HepG2 (cell line): ENCODE measurements around the gene SMTNL1. TPM values are rescaled to one million over a fixed set of nuclear protein-coding genes. Genes with fewer than 3 reads are reported as not detected.

ENCODE experiments used
- ATAC-seq: fragments of 200-7000 bp; cut with Tn5 transposase; 3 replicates; pipeline ENCODE4 v1.9.1; 2020; ENCODE audit warnings: mild to moderate bottlenecking, moderate library complexity
- BruUV-seq: library from RNA; stranded (reverse); fragments of 400-500 nt; replicated peaks from 2 replicates; lab custom pipeline; 2021; lab: Mats Ljungman, UMichigan
- CTCF ChIA-PET: fragments of 300-600 bp; formaldehyde crosslinking; extraction: SDS; loops from one replicate; lab custom pipeline; 2021; ENCODE audit warnings: low total read pairs, inconsistent platforms, low intra/inter-chr PET ratio; lab: Yijun Ruan, JAX
- POLR2A ChIA-PET: fragments of 350-600 bp; sonication (Branson Sonifier 250); formaldehyde crosslinking; loops from one replicate; lab custom pipeline; 2020; ENCODE audit warnings: antibody characterized with exemption, inconsistent platforms; lab: Yijun Ruan, JAX
- DNase-seq: peaks from one replicate; pipeline ENCODE4 v3.0.0-alpha.2; 2015; ENCODE audit warnings: low spot score
- FAIRE-seq: peaks from 3 replicates; lab custom pipeline; 2011; peaks lifted over from hg19 to GRCh38; lab: Jason Lieb, UNC
- H2AFZ ChIP-seq: one replicate; pipeline ENCODE4 v1.6.1; 2011; ENCODE audit warnings: low read length, inconsistent platforms
- H3K27ac ChIP-seq: fragments of 300-600 bp; 3 replicates; pipeline ENCODE4 v1.8.0; 2011; ENCODE audit warnings: mixed run types, mild to moderate bottlenecking, mixed read lengths, low read length, inconsistent platforms; ENCODE audit not compliant: insufficient read depth; ENCODE audit errors: extremely low read length
- H3K27me3 ChIP-seq, 2 experiments: fragments of 200-600 bp in 1 of 2; 2 replicates in 1 of 2; 3 replicates in 1 of 2; pipeline versions ENCODE4 v1.6.0 to v1.8.0; 2011; ENCODE audit warnings: low read length in 2 of 2, mild to moderate bottlenecking in 2 of 2, moderate library complexity in 2 of 2, inconsistent platforms in 1 of 2; ENCODE audit not compliant: insufficient read depth in 2 of 2, control insufficient read depth in 1 of 2
- H3K36me3 ChIP-seq, 2 experiments: fragments of 200-600 bp in 1 of 2; replicated peaks in 1 of 2; 2 replicates in 1 of 2; 3 replicates in 1 of 2; pipeline versions ENCODE4 v1.5.1 to v1.8.0; 2011; ENCODE audit warnings: low read length in 2 of 2, inconsistent platforms in 1 of 2; ENCODE audit not compliant: insufficient read depth in 2 of 2, control insufficient read depth in 1 of 2
- H3K4me1 ChIP-seq: 2 replicates; pipeline ENCODE4 v1.5.1; 2012; ENCODE audit warnings: low read length, inconsistent platforms; ENCODE audit not compliant: insufficient read depth
- H3K4me2 ChIP-seq: 2 replicates; pipeline ENCODE4 v1.6.0; 2011; ENCODE audit warnings: low read depth, low read length, inconsistent platforms
- H3K4me3 ChIP-seq, 3 experiments: fragments of 200-600 bp in 1 of 3; sonication (generic), shearing (Covaris generic) in 1 of 3; replicated peaks in 1 of 3; 2 replicates each; pipeline ENCODE4 v1.5.1; 2011 to 2016; ENCODE audit warnings: low read length in 3 of 3, inconsistent platforms in 2 of 3, low read depth in 2 of 3, mild to moderate bottlenecking in 2 of 3, control low read depth in 1 of 3, mixed read lengths in 1 of 3; ENCODE audit not compliant: insufficient read depth in 1 of 3
- H3K79me2 ChIP-seq: one replicate; pipeline ENCODE4 v1.6.1; 2011; ENCODE audit warnings: low read length, inconsistent platforms; ENCODE audit not compliant: insufficient read depth
- H3K9ac ChIP-seq: 2 replicates; pipeline ENCODE4 v1.6.0; 2011; ENCODE audit warnings: mild to moderate bottlenecking, low read depth, low read length, inconsistent platforms; ENCODE audit not compliant: insufficient read depth
- H3K9me3 ChIP-seq: 2 replicates; pipeline ENCODE4 v1.5.1; 2012; ENCODE audit warnings: mild to moderate bottlenecking, low read length
- H4K20me1 ChIP-seq: 2 replicates; pipeline ENCODE4 v1.6.0; 2011; ENCODE audit warnings: inconsistent platforms, mild to moderate bottlenecking, low read length, moderate library complexity; ENCODE audit not compliant: insufficient read depth
- CEBPB ChIP-seq: IDR thresholded peaks from 2 replicates; pipeline ENCODE4 v1.6.1; 2011; ENCODE audit warnings: low read depth, low read length, improper control_type of control experiment, borderline replicate concordance
- CEBPG ChIP-seq: IDR thresholded peaks from 2 replicates; pipeline ENCODE4 v1.6.1; 2016
- CERS6 ChIP-seq: sonication (generic); formaldehyde crosslinking; IDR thresholded peaks from 2 replicates; pipeline ENCODE4 v1.5.0; 2020; ENCODE audit warnings: missing genetic modification reagents
- GLI4 ChIP-seq: sonication (generic); formaldehyde crosslinking; IDR thresholded peaks from 2 replicates; pipeline ENCODE4 v1.5.1; 2020; ENCODE audit warnings: missing genetic modification reagents, mild to moderate bottlenecking, moderate library complexity, borderline replicate concordance
- GPBP1L1 ChIP-seq: sonication (generic); formaldehyde crosslinking; IDR thresholded peaks from 2 replicates; pipeline ENCODE4 v1.5.0; 2020; ENCODE audit warnings: mild to moderate bottlenecking, missing genetic modification reagents
- NCOR1 ChIP-seq: fragments of 200-600 bp; sonication (generic); IDR thresholded peaks from 2 replicates; pipeline ENCODE4 v1.7.0; 2017; ENCODE audit warnings: antibody characterized with exemption, low read length, borderline replicate concordance
- RARA ChIP-seq: IDR thresholded peaks from 2 replicates; pipeline ENCODE4 v1.6.1; 2016; ENCODE audit warnings: missing genetic modification reagents, missing compliant biosample characterization
- RFX1 ChIP-seq: fragments of 450-650 bp; IDR thresholded peaks from 2 replicates; pipeline ENCODE4 v1.6.1; 2017
- SCMH1 ChIP-seq: sonication (generic); formaldehyde crosslinking; IDR thresholded peaks from 2 replicates; pipeline ENCODE4 v1.9.0; 2021; ENCODE audit warnings: missing genetic modification reagents, mild to moderate bottlenecking, borderline replicate concordance
- ZGPAT ChIP-seq: IDR thresholded peaks from 2 replicates; pipeline ENCODE4 v1.6.1; 2016; ENCODE audit warnings: mild to moderate bottlenecking
- ZNF225 ChIP-seq: sonication (generic); formaldehyde crosslinking; IDR thresholded peaks from 2 replicates; pipeline ENCODE4 v1.4.0; 2020; ENCODE audit warnings: mild to moderate bottlenecking, missing genetic modification reagents
- ZNF251 ChIP-seq: sonication (generic); formaldehyde crosslinking; IDR thresholded peaks from 2 replicates; pipeline ENCODE4 v1.9.0; 2021; ENCODE audit warnings: mild to moderate bottlenecking, missing genetic modification reagents
- ZNF432 ChIP-seq: sonication (generic); formaldehyde crosslinking; IDR thresholded peaks from 2 replicates; pipeline ENCODE4 v1.5.0; 2020; ENCODE audit warnings: missing genetic modification reagents, mild to moderate bottlenecking, borderline replicate concordance
- ZNF572 ChIP-seq: sonication (generic); formaldehyde crosslinking; IDR thresholded peaks from 2 replicates; pipeline ENCODE4 v1.5.1; 2020; ENCODE audit warnings: mild to moderate bottlenecking, missing genetic modification reagents
- ZSCAN31 ChIP-seq: sonication (generic); formaldehyde crosslinking; IDR thresholded peaks from 2 replicates; pipeline ENCODE4 v1.5.0; 2020; ENCODE audit warnings: low read depth, mild to moderate bottlenecking, missing genetic modification reagents
- WGBS: methylation state at CpG from one replicate; pipeline ENCODE4 v1.1.6; 2017; ENCODE audit warnings: low lambda C conversion rate; 5-methylcytosine and 5-hydroxymethylcytosine counted together
- in situ Hi-C: cut with HindIII; loops from 2 replicates; pipeline ENCODE4 v1.10.0; 2017; ENCODE audit warnings: low pct_unique_long_range_greater_than_20kb; ENCODE audit not compliant: extremely low pct_ligation_motif_present
- intact Hi-C: fragments of 100-400 bp; cut with micrococcal nuclease; formaldehyde crosslinking; loops from one replicate; pipeline ENCODE4 v1.10.0; 2022; ENCODE audit not compliant: unreplicated experiment
- polyA plus RNA-seq, 8 experiments: library from polyadenylated mRNA; depleted of rRNA in 3 of 8; stranded (reverse) in 7 of 8; unstranded in 1 of 8; fragments of >200 nt; fragmentation: Illumina TruSeq in 4 of 8; extraction: Trizol in 4 of 8; gene quantifications; 2 replicates each; pipeline versions ENCODE4 v1.2.1 to v1.2.3, GENCODE V29; 2011 to 2016; ENCODE audit warnings: low read depth in 4 of 8, missing spikeins in 1 of 8, mixed read lengths in 1 of 8; ENCODE audit not compliant: insufficient read depth in 1 of 8
- total RNA-seq, 5 experiments: library from RNA; depleted of rRNA; stranded (reverse); fragments of >200 nt; fragmentation: Illumina TruSeq; extraction: Trizol; gene quantifications; 2 replicates each; pipeline ENCODE4 v1.2.3, GENCODE V29; 2016; ENCODE audit warnings: low read depth in 1 of 5

SMTNL1 gene
- total and polyA plus RNA-seq, 2 of the 13 experiments (the other 11 are each of a cell fraction or from before 2014, with no cell fraction given) = 0.04 TPM; not detected in 1

GRCh38 chr11:57586711-57587245 is 49.4 kb downstream of the SMTNL1 start:
- DNase-seq (no peak), ATAC-seq (no peak), FAIRE-seq (no peak)
- no peak overlapping the region for H3K27ac ChIP-seq
- H3K9me3 ChIP-seq = no peaks in the 10 kb centered on the region
- H3K4me1 ChIP-seq = peaks cover 36% of the 10 kb centered on the region
- H3K4me2 ChIP-seq = no peak overlapping the region
- in situ Hi-C loops = no loop called here
- no peaks in the 10 kb centered on the region for H4K20me1 ChIP-seq
- no peaks in the 10 kb centered on the region for H3K36me3 ChIP-seq
- H3K79me2 ChIP-seq = no peaks in the 10 kb centered on the region
- intact Hi-C loops = no loop called here
- POLR2A ChIA-PET = interaction anchor here (0.8 kb wide), 1 partner anchor 10 kb away, joined by 4 read pairs; the partner anchor contains the start of gene SERPING1
- BruUV-seq = no TSS peak
- 41% methylated on average over 2 of the region's 2 CpGs for WGBS
- no peak for TF ChIP-seq ZNF572
- TF ChIP-seq CERS6 (CRISPR knock-in tag) = no peak
- no peak for TF ChIP-seq ZNF225 (CRISPR knock-in tag)
- no peak for TF ChIP-seq SCMH1 (CRISPR knock-in tag)
- TF ChIP-seq RFX1 = no peak
- TF ChIP-seq, all 625 proteins: peak for 0
- no peak overlapping the region for H2AFZ ChIP-seq
- no peak overlapping the region for H3K4me3 ChIP-seq
- peaks cover 0 to 3% of the 10 kb centered on the region in 2 experiments; a peak in 1 of 5 replicates for H3K27me3 ChIP-seq
- CTCF ChIA-PET = no interaction called here
- no peak overlapping the region for H3K9ac ChIP-seq

GRCh38 chr11:57588046-57588710 is 50.8 kb downstream of the SMTNL1 start:
- Histone ChIP-seq H3K4me3 (no peak overlapping the region), H3K4me2 (peak overlapping the region; percentile 18; the same call in 1 of the 2 replicates), H3K79me2 (no peaks in the 10 kb centered on the region), H3K9ac (no peak overlapping the region), H2AFZ (no peak overlapping the region), H3K27ac (no peak overlapping the region), H4K20me1 (no peaks in the 10 kb centered on the region), H3K27me3 (peaks cover 0 to 3% of the 10 kb centered on the region in 2 experiments; a peak in 1 of 5 replicates), H3K4me1 (peaks cover 42% of the 10 kb centered on the region), H3K9me3 (no peaks in the 10 kb centered on the region), H3K36me3 (no peaks in the 10 kb centered on the region)
- DNase-seq (no peak), FAIRE-seq (no peak), ATAC-seq (no peak)
- BruUV-seq = no TSS peak
- intact Hi-C loops (no loop called here), in situ Hi-C loops (no loop called here)
- CTCF ChIA-PET = no interaction called here
- WGBS = 63% methylated on average over 3 of the region's 3 CpGs
- POLR2A ChIA-PET = no interaction called here
- TF ChIP-seq ZNF251 (CRISPR knock-in tag) (no peak), ZSCAN31 (CRISPR knock-in tag) (no peak), NCOR1 (no peak), CEBPB (peak; percentile 33; the same call in 1 of the 2 replicates), ZGPAT (CRISPR knock-in tag) (no peak), GPBP1L1 (CRISPR knock-in tag) (no peak), GLI4 (CRISPR knock-in tag) (no peak), RARA (CRISPR knock-in tag) (peak; percentile 79), CEBPG (0 out of 2 replicates have a peak, but pooled peaks have one; percentile 25), ZNF432 (CRISPR knock-in tag) (no peak)
